AG09309 (cell line): Measurements from ENCODE around the gene CCNK.

Source experiments
- DNase-seq: peaks from one replicate; pipeline ENCODE4 v3.0.0-alpha.2; 2010; ENCODE audit warnings: low read depth
- H3K4me3 ChIP-seq: 2 replicates; pipeline ENCODE4 v1.5.1; 2011; ENCODE audit warnings: mild to moderate bottlenecking, low read depth, low read length, moderate library complexity; ENCODE audit not compliant: control insufficient read depth
- CTCF ChIP-seq: IDR thresholded peaks from 2 replicates; pipeline ENCODE4 v1.5.1; 2011; ENCODE audit warnings: mild to moderate bottlenecking, low read depth, low read length, inconsistent platforms; ENCODE audit not compliant: insufficient read depth, control insufficient read depth; ENCODE audit errors: missing control alignments

CCNK gene

GRCh38 chr14:99512571-99513182, 31.5 kb downstream of the CCNK start:
- no peak overlapping the region for H3K4me3 ChIP-seq
- TF ChIP-seq CTCF, result no peak
- no peak for DNase-seq

GRCh38 chr14:99513183-99513694, 32.0 kb downstream of the CCNK start:
- no peak for DNase-seq
- no peak for TF ChIP-seq CTCF
- no peak overlapping the region for H3K4me3 ChIP-seq

- H3K4me3 ChIP-seq, result no peak overlapping the region
- DNase-seq, result no peak
- TF ChIP-seq CTCF, result no peak
Observed at GRCh38 chr14:99513946-99514551, 32.8 kb downstream of the CCNK start.

- no peak for TF ChIP-seq CTCF
- DNase-seq, result no peak
- H3K4me3 ChIP-seq, result no peak overlapping the region
Observed at GRCh38 chr14:99514552-99515300, 33.5 kb downstream of the CCNK start.

GRCh38 chr14:99515301-99516155, 34.3 kb downstream of the CCNK start:
- TF ChIP-seq CTCF, result no peak
- no peak for DNase-seq
- H3K4me3 ChIP-seq, result no peak overlapping the region
